Liver (tissue), 3 donors: ENCODE measurements around the gene FGF12.

ENCODE experiments used
- ATF3 ChIP-seq: IDR thresholded peaks from 2 replicates; pipeline ENCODE4 v1.6.1; 2016; ENCODE audit warnings: antibody characterized with exemption
- CTCF ChIP-seq: fragments of 150-350 bp; IDR thresholded peaks from 2 replicates; pipeline ENCODE4 v1.5.1; 2017; ENCODE audit warnings: improper control_type of control experiment, low read depth, low read length; ENCODE audit not compliant: missing input control
- EGR1 ChIP-seq, 2 donors: IDR thresholded peaks; 2 replicates each; pipeline ENCODE4 v1.6.1; 2016 to 2018; ENCODE audit warnings: antibody characterized with exemption in 2 of 2, low read depth in 2 of 2
- HNF4G ChIP-seq: IDR thresholded peaks from 2 replicates; pipeline ENCODE4 v1.6.1; 2016; ENCODE audit warnings: antibody characterized with exemption
- JUND ChIP-seq, 2 donors: IDR thresholded peaks; 2 replicates each; pipeline ENCODE4 v1.6.1; 2016; ENCODE audit warnings: antibody characterized with exemption in 2 of 2
- RAD21 ChIP-seq, 2 donors: IDR thresholded peaks; 2 replicates each; pipeline ENCODE4 v1.6.1; 2016; ENCODE audit warnings: antibody characterized with exemption in 2 of 2, mild to moderate bottlenecking in 2 of 2
- SP1 ChIP-seq: IDR thresholded peaks from 2 replicates; pipeline ENCODE4 v1.6.1; 2018; ENCODE audit warnings: antibody characterized with exemption, mild to moderate bottlenecking
- TAF1 ChIP-seq: conservative IDR thresholded peaks from 2 replicates; pipeline ENCODE4 v1.6.1; 2016; ENCODE audit warnings: antibody characterized with exemption, mild to moderate bottlenecking
- YY1 ChIP-seq: IDR thresholded peaks from 2 replicates; pipeline ENCODE4 v1.6.1; 2016; ENCODE audit warnings: antibody characterized with exemption, mild to moderate bottlenecking
- ZBTB33 ChIP-seq: IDR thresholded peaks from 2 replicates; pipeline ENCODE4 v1.6.1; 2016; ENCODE audit warnings: antibody characterized with exemption
- donor health status: healthy.
- donor health status: healthy.

GRCh38 chr3:192645437-192645836, 81.9 kb downstream of the FGF12 start:
- TF ChIP-seq CTCF (no peak), EGR1 (IDR thresholded peaks at IDR 0.05; ENCODE audit: low read depth in 2 of 2) (no peak), ZBTB33 (no peak), YY1 (no peak), RAD21 (IDR thresholded peaks at IDR 0.05) (no peak), SP1 (no peak), JUND (IDR thresholded peaks at IDR 0.05) (no peak), ATF3 (no peak), TAF1 (no peak), HNF4G (no peak)
